GM21786 (cell line): ENCODE data around the gene TMUB1.
A peak's percentile ranks its signal among the peaks of the same experiment; 100 is the strongest.

Experiments used
- ATAC-seq: cut with Tn5 transposase; IDR thresholded peaks from one replicate; pipeline ENCODE4 v1.9.1; 2021; ENCODE audit not compliant: unreplicated experiment

The TMUB1 gene

DNA sequence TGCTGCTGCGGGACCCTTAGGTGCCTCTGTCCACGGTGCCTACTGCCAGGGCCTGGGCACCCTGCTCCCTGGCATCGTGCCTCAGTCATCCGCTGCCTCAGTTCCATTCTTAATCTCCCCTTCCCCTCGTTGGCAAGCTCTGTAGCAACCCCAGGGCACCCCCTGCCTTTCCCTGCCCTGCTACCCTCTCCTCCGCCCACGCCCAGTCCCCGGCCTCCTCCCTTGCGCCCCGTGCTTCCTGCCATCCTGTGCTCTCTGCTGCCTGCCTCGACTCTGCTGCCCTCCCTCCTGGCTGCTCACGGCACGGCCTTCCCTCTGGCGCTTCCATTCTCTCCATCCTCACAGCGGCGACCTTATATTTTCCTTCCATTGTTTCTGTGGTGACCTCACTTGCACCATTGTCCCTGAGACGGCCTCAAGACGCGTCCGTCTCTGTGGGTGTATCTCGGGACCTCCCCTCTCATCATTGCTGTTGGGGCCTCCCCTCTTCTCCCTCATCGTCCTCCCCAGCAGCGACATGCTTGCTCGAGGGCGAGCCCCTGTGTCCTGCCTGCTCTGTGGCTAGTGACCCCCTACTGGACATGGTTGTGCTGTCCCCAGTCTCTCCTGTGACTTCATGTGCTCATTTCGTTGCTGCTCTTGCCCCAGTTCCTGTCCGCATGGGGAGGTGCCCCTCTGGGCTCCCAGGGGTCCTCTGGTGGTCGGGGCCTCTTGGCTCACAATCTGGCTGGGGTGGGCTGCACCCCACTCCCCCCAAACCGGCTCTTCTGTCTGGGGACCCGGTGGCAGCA, 38.3 kb upstream of the TMUB1 start:
- no peak for ATAC-seq

DNA sequence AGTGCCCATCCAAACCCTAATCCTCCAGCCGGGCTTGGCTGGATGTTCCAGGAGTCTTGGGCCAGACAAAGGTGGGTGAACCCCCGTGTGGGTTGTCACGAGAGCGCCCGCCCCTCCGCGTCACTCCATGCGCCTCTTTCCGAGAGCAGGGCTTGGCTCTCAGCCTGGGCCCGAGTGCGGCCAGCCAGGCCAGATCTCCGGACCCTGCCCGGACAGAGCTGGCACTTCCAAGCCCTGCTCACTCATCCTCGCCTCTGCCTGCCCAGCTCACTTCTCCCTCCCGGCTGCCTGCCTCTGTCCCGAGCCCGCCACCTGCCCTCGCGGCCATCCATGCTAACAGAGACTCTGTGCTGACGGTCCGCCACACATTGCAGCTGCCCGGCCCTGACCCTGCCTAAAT, 37.6 kb upstream of the TMUB1 start:
- no peak for ATAC-seq

DNA sequence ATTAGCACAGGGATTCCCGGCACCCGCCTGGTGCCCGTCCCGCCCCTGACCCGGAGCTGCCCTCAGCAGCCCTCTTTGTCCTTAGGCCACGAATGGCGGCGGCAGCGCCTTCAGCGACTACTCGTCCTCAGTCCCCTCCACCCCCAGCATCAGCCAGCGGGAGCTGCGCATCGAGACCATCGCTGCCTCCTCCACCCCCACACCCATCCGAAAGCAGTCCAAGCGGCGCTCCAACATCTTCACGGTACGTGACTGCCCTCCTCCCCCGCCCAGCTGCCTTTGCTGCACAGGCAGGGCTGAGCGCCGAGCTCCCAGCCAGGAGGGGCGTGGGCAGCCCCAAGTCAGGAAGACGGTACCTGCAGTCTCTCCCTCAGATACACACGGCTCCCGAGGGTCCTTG, 36.6 kb upstream of the TMUB1 start:
- no peak for ATAC-seq

- ATAC-seq, result no peak
These were observed 35.7 kb upstream of the TMUB1 start for GRCh38 chr7:151119055-151119415.

DNA sequence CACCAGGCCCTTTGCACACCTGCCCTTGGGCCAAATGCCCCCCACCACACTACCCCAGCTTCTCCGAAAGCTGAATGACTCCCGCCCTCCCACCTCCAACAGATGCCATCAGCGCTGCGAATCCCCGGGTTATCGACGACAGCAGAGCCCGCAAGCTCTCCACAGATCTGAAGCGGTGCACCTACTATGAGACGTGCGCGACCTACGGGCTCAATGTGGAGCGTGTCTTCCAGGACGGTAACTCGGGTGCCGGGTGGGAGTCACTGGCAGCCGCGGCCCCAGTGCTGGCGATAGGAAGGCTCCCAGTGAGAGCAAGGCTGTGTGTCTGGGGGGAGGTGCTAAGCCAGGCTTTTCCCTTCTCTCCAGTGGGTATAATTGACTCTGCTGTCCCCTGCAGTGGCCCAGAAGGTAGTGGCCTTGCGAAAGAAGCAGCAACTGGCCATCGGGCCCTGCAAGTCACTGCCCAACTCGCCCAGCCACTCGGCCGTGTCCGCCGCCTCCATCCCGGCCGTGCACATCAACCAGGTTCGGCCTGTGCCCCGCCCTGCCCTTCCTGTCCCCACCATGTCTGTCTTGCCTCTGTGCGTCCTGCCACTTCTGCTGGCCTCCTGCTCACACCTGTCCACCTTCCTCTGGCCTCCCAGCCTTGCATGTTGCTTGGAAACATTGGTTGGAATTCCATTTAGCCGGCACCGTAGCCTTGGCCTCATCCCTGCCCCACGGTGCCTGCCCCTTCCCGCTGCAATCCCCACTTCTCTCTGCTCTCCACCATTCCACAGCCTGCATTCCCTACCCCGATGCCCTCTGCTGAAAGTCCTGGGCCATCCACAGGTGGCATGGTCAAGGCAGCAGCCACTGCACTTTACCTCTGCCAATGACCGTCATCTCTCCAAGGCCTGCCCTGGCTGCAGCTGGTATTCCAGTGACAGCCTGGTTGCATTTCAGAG, 35.1 kb upstream of the TMUB1 start:
- no peak for ATAC-seq

DNA sequence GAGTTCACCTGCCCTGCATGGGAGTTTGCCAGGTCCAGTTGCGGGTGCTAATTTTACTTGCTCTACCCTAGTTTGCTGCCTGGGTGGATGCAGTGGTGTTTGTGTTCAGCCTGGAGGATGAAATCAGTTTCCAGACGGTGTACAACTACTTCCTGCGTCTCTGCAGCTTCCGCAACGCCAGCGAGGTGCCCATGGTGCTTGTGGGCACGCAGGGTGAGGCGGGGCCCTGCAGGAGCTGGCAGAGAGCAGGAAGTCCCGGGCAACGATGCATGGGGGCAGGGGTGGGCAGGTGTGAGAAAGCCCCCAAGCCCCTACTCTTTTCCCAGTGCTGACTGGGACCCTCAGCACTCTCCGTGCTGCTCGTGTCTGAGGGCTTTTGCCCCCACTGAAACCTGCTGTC, 34.3 kb upstream of the TMUB1 start:
- ATAC-seq, result no peak

GRCh38 chr7:151116603-151117440, 33.5 kb upstream of the TMUB1 start:
- ATAC-seq, result no peak

DNA sequence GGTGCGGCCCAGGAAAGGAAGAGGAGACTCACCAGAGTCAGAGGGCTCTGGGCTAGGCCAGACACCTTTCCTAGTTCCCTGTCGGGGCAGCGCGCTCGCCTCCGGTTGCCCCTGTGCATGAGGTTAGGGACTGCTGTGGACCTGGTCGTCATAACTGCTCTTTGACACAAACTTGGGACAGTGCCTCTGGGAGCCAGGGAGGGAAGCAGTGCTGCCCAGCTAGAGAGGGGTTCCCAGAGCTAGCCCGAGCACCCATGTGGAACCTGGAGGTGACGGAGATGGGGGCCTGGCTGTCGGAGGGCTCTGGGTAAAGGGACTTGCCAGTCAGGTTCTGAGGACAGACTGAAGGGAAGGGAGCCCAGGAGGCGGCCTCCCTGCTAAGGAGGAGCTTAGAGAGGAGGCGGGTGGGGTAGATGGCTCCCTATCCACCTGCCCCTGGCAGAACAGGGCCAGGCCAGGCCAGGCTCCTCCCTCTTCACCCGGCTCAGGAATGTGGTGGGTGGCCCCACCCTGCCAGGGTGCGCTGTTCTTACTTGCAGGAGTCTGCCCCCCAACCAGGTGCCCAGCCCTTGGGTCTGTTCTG, 32.6 kb upstream of the TMUB1 start:
- ATAC-seq, result no peak

DNA sequence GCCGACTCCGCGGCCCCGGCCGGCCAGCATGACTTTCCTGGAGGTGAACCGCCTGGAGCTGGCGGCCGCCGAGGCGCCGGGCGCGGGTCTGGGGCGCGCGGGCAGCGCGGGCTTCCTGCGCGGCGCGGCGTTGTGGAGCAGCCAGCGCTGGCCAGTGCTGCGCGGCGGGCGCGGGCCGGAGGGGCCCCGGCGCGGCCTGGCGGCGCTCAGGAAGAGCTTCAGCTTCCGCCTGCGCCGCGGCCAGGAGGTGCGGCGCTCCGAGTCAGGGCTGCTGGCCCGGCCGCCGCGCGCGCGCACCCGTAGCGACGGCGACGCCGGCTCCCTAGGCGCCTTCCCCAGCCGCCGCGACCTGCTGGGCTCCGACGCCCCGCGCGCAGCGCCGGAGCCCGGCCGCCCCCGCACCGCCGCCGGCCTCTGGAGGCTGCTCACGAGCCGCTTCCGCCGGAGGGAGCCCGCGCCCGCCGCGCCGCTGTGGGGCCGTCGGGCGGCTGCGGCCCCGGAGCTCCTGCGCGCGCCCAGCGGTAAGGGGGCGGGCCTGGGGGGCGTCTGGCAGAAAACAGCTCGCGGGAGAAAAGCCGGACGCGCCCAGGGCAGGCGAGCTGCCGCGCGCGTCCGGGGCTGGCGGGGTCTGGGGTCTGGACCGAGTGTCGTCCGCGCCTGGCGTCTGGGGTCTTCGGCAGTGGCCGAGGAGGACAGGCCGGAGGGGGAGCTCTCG, 32.0 kb upstream of the TMUB1 start:
- no peak for ATAC-seq

DNA sequence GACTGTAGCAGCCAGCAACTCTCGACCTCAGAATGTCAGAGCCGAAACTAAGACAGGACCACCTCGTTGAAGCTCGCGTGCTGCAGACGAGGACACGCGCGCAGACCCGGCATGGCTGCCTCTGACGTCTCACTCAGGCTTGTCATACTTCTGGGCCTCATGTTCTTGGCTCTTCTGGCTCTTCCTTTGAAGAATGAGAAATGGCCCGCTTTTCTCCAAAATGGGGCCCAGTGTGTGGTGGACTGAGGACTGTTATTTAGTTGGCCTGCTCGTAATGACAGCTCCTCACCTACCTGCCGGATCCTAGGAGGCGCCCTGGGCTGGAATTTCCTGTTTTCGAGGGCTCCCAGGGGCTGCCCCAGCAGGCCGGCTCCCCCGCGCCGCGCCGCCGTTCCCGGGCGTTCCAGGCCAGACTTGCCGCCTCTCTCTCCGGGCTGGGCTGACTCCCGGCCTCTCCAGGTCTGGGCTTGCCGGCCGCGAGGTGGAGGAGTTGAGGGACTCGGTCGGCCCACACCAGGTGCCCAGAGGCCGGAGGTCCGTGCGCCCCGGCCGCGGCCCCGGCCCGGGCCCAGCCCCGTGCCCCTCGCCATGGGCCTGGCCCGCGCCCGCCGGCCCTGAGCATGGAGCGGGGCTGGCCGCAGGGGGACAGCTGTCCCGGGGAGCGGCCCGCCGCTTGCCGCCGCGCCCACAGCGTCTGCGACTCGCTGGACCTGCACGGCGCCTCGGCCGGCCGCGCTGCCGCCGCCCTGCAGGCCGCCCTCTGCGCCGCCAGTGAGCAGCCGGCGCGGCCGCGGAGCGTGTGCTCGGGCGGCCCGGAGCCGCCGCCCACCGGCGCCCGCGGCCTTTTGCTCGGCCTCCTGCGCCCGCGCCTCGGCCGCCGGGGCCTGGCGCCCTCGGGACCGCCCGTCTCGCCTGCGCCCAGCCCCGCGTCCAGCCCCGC, 31.1 kb upstream of the TMUB1 start:
- no peak for ATAC-seq

GRCh38 chr7:151113344-151114150, 30.3 kb upstream of the TMUB1 start:
- no peak for ATAC-seq

GRCh38 chr7:151110941-151111645, 27.8 kb upstream of the TMUB1 start:
- ATAC-seq, result peak; percentile 91

DNA sequence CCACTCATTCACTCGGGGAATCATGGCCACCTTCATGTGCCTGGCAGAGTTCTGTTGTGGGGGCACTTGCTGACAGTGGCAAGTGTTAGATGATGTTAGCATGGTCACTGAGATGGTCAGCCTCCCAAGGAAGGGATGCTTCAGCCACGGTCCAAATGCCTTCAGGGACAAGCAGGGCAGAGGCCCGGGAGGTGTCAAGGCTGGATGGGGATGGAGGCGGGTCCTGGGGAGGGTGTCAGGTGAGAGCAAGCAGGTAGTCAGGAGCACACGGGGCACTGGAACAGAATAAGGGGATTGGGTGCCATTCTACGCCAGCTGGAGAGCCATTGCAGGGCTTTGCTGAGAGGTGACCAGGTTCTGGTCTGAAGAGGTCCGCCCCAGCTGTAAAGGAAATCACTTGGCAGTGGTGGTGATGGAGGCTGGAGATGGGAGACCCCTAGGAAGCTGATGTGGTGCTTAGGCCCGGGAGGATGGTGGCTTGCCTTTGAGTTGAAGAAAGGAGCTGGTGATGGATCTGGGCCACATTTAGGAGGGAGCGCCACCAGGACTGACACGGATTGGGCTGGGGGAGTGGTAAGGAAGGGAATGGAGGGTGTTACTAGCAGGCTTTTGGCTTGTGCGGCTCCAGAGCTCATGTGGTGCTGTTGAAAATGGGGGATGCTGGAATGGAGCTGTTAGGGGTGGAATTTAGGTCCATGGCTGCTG, 27.1 kb upstream of the TMUB1 start:
- no peak for ATAC-seq

- no peak for ATAC-seq
These were observed 26.1 kb upstream of the TMUB1 start for GRCh38 chr7:151109094-151110048.

- ATAC-seq, result no peak
These were observed 24.6 kb upstream of the TMUB1 start for GRCh38 chr7:151107882-151108281.
